HCT116 (cell line): ENCODE measurements around the gene ARNT2.

Experiments used
- CTCF ChIP-seq, 3 experiments: fragments of 200-600 bp in 1 of 3; sonication (generic) in 1 of 3; IDR thresholded peaks in 2 of 3; conservative IDR thresholded peaks in 1 of 3; 2 replicates each; pipeline ENCODE4 v1.5.1; 2012 to 2017; ENCODE audit warnings: low read depth in 2 of 3, low read length in 2 of 3, antibody characterized with exemption in 1 of 3, borderline replicate concordance in 1 of 3, control low read depth in 1 of 3, mild to moderate bottlenecking in 1 of 3, mixed read lengths in 1 of 3, mixed run types in 1 of 3, moderate library complexity in 1 of 3; ENCODE audit not compliant: insufficient read depth in 1 of 3
- EZH2 ChIP-seq: fragments of 200-600 bp; sonication (generic); IDR thresholded peaks from 2 replicates; pipeline ENCODE4 v1.6.1; 2017; ENCODE audit warnings: antibody characterized with exemption, mixed run types
- EZH2phosphoT487 ChIP-seq: fragments of 200-600 bp; IDR thresholded peaks from 2 replicates; pipeline ENCODE4 v1.6.1; 2018; ENCODE audit warnings: antibody characterized with exemption, borderline replicate concordance
- POLR2A ChIP-seq: IDR thresholded peaks from 2 replicates; pipeline ENCODE4 v1.7.0; 2011; ENCODE audit warnings: borderline replicate concordance; ENCODE audit not compliant: insufficient read depth, insufficient read length; ENCODE audit errors: extremely low read depth
- POLR2AphosphoS5 ChIP-seq: IDR thresholded peaks from 2 replicates; pipeline ENCODE4 v1.6.1; 2011; ENCODE audit warnings: mild to moderate bottlenecking, low read depth, low read length, moderate library complexity
- RAD21 ChIP-seq: IDR thresholded peaks from 2 replicates; pipeline ENCODE4 v1.6.1; 2012; ENCODE audit warnings: low read depth, mild to moderate bottlenecking
- SIN3A ChIP-seq: IDR thresholded peaks from 2 replicates; pipeline ENCODE4 v1.6.1; 2012; ENCODE audit warnings: low read depth
- ZNF274 ChIP-seq: fragments of 200-500 bp; sonication (Bioruptor generic); IDR thresholded peaks from 2 replicates; pipeline ENCODE4 v1.6.1; 2014; ENCODE audit warnings: mild to moderate bottlenecking, low read depth, low read length, inconsistent platforms
- TF ChIP-seq, protein P1 (sequence below): IDR thresholded peaks from 2 replicates; pipeline ENCODE4 v1.6.1; 2012

DNA sequence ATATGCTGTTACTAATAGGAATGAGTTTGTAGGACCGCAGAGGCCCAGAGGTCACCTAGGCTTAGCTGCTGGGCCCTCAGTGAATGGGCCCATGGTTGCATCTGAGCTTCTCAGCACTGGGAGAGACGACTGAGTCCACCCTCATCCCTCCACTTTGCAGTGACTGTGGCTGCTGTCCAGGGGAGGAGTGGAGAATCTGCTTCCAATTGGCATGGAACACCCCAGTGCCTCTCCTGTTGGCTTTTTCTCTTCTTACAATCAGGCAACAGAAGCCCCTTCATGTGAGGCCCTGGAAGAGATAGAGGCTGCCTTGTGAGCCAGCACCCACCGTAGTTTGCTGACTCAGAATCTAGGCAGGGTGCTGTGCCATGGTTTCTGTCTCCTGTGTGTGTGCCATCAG lies 55.6 kb downstream of the ARNT2 start:
- TF ChIP-seq EZH2, result no peak
- no peak for TF ChIP-seq POLR2A
- TF ChIP-seq CTCF (IDR thresholded peaks at IDR 0.05 in 2 of 3, conservative IDR thresholded peaks at IDR 0.05 in 1 of 3; ENCODE audit: borderline replicate concordance in 1 of 3, insufficient read depth in 1 of 3, low read depth in 2 of 3, low read length in 2 of 3), result no peak
- TF ChIP-seq EZH2phosphoT487, result no peak
- TF ChIP-seq RAD21, result no peak
- TF ChIP-seq, protein P1, sequence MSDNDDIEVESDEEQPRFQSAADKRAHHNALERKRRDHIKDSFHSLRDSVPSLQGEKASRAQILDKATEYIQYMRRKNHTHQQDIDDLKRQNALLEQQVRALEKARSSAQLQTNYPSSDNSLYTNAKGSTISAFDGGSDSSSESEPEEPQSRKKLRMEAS, result no peak
- TF ChIP-seq ZNF274, result no peak
- no peak for TF ChIP-seq POLR2AphosphoS5
- no peak for TF ChIP-seq SIN3A
